NCI-H524 treated with DMSO at 0.1 percent for 48 hours (cell line): ENCODE data around the gene SUN2.
A peak's percentile ranks its signal among the peaks of the same experiment; 100 is the strongest.

Source experiments
- DNase-seq: peaks from one replicate; lab custom pipeline; 2025; lab: John Stamatoyannopoulos, UW

SUN2 gene

DNA sequence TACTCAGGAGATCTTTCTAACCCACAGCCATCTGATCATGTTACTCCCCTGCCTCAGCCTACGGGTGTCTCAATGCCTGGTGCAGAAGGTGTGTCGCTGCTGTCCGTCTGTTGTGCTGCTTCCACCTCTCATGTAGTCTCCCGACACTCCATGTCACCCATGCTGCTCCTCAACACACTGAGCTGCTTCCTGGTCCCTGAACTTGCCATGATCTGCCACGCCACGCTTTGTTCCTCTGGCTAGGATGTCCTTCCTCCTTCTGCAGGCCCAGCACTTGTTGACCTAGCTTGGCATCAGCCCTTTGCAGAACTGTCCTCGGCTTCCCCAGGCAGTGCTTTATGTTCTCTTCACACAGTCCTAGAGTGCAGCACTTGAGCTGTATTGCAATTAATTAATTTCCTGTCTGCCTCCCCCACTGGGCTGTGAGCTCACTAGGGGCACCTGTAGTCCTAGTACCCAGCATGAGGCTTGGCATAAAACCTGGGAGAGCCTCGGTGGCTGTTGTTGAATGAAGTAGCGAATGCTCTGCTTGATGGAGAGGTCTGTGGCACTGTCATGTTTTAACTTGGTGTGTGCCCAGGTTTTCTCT, 40.5 kb downstream of the SUN2 start:
- DNase-seq = no peak

DNA sequence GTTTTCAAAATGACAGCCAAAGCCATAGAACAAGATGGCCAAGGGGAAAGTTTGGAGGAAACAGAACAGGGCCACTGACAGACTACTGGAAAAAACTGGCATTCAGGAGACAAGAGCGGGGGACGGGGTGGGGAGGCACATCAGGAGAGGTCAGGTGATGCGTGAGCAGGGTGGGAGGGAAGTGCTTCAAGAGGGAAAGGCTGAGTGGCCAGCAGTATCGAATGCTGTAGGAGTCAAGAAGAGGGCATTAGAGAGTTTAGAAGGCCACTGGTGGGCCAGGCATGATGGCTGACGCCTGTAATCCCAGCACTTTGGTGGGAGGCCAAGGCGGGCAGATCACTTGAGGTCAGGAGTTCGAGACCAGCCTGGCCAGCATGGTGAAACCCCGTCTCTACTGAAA, 41.9 kb downstream of the SUN2 start:
- DNase-seq = no peak

DNA sequence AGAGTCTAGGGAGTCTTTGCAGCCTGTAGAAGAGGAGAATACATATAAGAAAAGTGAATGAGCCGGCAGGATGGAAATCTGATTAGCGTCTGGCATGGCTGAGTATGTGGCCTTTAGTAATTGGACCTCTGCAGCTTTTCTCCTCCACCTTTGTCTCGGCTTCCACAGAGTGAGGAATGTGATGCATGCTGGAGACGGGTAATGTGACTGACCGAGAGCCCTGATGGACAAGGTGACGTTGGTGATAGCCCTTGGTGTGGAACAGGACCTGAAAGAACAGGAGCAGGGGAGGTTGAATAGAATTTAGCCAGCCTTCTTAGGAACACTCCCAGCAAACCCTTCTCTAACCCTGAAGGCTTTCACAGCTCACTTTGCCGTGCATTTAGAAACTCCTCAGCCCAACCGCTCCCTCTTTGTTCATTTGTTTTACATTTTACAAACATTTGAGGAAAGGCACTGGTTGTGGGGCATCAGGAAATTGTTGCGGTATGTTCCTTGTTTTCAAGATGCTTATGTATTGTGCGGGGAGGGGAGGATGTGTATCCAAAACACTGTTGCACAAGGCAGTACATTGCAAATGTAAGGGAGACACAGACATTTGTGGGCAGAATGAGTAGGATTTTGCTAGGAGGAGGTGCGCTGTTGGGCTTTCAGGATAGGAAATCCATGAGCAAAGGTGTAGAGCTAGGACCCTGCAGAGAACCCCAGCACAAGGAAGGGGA, 43.2 kb downstream of the SUN2 start:
- no peak for DNase-seq

DNA sequence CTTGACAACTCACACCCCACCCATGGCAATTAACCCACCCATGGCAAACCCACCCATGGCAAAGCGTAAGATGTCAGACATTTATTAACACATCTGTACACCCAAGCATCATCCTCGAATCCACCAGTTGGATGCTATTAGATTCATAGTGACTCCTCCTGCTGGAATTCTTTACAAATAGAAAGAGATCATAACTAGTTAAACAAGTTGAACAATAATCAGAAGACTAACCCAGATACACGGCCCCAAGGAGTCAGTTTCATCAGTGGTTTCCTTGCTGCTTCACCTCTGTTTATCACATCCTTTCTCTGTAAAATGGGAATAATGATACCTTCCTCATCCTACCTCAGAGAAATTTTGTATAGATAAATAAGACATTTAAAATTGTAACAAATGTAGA, 44.9 kb downstream of the SUN2 start:
- DNase-seq = no peak

DNA sequence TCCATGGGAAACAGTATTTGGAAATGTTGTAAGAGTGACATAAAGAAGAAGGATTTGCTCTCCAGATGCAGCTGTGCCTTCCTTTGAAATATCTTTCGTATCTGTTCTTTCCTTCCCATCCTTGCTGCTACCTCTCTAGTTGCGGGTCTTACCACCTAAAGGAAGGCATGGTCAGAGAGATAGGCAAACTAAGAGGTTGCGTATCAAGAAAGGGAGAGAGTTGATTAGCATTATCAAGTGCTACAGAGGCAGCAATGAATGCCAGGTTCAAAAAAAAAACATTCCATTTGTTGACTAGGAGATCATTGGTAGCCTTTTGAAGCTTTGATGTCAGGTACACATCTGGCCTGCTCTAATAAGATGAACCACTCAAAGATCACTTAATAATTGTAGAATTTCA, 45.4 kb downstream of the SUN2 start:
- DNase-seq = no peak

DNA sequence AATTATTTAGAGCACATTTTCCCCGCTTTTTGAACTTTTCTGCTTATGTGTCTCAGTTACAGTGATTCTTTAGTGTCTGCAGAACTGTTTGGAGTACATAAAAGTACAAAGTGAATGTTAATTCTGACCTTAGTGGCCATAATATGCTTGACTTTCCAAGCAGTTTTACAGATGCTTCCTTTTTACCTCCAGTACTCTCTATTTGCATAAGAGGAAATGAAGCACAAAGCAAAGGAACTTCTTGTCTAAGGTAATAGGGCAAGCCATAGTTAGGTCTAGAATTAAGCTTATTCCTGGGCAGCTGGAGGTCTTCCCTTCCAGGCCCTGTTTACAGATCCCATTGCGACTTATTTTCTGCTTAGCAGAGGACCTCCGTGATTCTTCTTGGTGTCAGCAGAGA, 46.5 kb downstream of the SUN2 start:
- DNase-seq = no peak

DNA sequence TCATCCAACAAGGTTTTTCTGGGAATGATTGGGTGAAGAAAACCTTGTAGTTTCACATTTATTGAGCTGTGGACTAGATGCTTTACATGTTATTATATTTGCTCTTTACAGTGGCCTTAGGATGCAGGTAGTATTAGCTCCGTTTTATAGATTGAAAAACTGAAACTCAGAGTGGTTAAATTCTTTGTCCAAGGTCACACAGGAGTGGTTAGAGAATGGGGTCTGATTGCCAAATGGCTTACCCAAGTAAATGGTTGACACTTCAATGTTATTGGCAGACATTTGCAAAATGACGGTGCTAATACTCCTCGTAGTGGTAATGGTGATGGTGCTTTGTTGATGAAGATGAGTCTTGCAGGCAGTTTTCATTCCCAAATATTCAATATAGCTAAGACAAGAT, 47.8 kb downstream of the SUN2 start:
- DNase-seq = no peak

DNA sequence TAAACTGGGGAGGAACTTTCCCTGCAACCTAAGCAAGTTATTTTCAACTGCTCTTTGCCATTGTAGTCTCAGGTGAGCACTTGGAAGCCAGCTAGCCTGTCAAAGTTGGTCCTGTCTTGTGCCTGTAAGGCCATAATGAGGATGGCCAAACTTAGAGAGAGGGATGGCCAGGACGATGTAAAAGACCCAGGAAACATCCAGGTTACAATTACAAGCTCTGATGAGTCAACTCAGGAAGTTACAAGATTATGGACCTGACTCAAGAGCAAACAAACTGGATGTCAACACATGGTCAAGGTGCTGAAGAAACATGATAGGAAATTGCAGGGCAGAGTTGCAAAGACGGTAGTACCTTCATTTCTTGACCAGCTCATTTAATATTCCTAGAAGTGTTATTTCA, 48.5 kb downstream of the SUN2 start:
- no peak for DNase-seq

DNA sequence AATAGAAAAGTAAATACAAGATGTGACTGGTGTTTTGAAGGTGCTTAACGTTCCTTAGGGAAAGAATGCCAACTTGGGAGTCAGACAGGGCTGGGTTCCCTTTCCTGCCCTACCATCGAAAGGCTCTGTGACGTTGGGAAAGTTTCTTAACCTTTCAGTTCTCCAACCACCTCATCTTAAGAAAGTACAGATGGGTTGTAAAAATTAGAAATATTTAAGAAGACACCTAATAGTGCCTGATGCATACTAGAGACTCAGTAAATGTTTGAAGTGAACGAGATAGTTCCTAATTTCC, 49.0 kb downstream of the SUN2 start:
- no peak for DNase-seq

DNA sequence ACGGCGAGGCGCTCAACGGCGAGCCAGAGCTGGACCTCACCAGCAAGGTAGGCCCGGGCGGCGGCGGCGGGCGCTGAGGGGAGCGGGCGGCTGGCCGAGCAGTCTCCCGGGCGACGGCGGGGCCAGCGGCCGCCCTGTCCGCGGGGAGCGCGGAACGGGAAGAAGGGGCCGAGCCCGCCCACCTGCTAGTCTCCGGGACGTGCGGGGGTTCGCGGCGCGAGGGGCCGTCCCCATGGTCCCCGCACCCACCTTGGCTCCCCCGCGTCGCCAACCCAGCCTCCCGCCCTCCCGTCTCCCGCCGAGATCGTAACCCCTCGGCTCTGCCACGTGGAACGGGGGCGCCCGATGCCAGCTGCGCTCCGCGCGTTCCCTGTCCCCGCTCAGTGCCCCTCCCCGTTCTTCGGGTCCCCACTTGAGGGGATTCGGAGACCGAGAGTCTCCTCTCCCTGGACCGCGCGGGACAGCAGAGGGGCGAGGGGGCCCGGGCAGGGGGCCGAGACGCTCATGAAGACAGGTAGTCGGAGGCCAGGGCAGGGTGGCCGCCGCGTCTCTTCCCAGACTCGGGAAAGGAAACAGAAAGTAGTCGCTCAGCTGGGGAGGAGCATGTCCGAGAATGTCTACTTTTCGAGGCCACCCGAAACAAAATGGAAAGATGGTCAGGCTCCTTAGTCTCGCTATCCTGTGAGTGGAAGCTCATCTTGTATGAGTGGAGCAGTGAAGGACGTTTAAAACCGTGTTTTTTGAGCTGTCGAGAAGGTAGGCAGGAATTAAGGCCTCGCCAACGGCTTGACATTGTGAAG, 49.5 kb downstream of the SUN2 start:
- DNase-seq = no peak

DNA sequence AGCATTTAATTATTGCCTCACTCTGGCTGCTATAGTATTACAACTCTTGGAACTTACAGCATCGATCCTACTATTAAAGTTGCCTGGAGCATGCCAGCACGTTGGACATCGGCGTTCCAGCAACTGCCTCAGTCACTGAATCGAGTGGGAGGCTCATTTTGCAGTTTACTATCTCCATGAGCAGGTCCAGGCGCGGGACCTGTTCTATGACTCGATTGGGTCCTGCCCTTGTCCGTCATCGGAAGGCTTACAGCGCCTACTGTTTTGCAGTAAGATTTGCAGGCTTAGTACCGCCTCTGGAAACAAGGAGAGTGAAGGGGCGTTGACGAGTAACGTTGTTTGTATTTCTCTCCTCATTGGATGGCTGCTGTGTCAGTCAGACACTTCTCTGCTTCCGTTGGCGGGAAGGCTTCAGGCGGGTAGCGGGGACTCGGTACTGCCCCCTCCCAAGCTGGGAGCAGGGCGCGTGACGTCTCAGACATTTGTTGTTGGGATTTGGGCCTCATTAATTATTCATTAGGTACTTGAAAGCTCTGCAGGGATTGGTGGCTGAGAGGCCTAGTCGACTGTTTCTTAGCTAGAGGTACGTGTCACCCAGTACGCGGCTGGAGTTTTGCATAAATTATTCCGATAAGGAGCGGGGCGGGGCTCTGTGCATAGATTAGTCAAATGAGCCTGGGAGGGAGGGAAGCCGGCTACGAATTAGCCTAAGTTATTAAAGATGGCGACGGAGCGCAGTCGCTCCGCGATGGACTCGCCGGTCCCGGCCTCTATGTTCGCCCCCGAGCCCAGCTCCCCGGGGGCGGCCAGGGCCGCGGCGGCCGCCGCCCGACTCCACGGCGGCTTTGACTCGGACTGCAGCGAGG, 50.3 kb downstream of the SUN2 start, which contains the start of gene GTPBP1:
GTPBP1 (plus strand) TSS at position 710 of the 866 bp plus-strand sequence; CDS start at position 722, 12 bp downstream.
- DNase-seq = peak; percentile 100

DNA sequence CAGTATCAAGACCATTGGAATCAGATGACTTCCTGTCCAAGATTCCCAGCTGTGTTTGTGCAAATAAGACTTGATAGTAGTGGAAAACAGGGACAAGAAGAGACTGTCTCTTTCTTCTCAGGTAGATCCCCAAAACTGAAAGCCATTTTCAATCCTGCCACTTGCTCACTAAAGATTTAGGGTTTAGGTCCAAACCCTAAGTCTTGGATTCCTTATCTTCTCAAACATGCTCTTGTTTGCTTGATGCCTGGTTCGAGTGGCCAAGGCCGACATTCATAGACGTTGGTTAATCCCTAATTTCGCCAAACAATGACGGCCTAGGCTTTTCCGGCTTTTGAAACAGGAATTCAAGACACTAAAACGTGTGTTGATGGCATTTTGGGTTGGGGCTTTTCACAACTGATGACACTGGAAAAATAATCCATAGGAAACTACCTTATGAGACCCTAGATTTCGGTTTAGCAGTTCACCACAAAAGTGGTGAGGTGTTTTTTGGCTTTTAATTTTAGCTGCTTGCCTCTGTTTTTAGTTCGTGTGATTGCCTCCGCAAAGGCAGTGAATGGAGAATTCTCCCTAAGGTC, 51.1 kb downstream of the SUN2 start:
- DNase-seq = no peak

DNA sequence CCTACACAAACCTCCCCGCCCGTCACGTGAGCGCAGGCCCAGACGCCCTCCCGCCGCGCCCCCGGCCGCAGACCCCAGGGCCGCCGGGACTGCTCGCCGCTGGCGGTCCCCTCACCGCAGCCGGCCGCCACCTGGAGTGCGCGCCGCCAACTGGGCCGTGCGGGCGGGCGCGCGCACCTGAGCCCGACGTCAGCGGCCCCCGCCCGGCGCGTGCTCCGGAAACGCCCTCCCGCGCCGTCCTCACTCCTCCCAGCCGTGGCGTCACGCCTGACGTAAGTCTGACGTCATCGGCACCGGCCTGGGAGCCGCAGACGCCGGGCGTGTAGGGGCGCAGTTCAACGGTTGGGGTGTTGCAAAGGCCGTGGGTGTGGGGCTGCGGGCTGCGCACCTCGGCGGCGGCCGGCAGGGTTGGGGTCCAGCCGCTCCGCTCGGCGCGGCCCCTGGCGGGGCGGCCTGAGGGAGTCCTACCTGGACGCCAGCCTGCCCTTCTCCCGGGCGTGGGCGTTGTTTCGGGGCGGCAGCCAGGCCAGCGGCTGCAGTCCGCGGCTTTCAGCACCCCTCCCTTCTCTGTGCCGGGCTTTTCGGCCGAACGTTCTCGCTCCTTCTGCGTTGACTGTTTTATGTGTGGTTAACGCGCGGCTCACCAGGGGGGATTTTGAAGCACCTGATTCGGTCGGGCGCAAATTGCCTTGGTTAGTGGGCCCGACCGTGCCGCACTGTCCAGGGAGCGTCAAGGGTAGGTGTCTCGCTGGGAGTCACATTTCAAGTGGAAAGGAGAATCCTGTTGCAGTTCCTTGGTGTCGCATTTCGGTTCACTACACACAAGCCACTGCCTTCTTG, 54.8 kb downstream of the SUN2 start, which contains the start of gene JOSD1:
JOSD1 (minus strand) TSS at position 155 of the 840 bp plus-strand sequence. CDS start 956 bp downstream, outside the sequence.
- peak; percentile 53 for DNase-seq

DNA sequence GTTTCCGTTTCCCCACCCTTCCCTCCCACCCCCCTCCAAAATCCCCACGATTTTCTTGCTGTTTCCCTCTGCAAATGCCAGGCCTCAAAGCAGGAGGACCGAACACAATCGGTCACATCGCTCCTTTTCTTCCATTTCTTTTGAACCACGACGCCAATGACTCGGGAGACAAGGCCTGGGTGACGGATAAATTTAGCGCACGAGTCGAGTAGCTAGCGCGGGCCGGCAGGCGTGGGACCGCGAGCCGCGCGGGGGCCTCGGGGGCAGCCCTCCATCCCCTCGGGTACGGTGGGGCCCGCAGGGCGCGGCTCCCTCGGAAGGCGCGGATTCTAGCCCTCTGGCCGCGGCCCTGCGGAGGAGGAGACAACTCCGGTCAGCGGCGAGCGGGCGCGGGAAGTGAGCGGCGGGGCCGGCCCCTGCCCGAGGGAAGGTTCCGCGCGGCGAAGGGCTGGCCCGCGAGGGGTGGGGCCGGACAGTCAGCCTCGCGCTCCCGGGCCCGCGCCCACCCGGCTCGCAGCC, 55.5 kb downstream of the SUN2 start:
- no peak for DNase-seq

DNA sequence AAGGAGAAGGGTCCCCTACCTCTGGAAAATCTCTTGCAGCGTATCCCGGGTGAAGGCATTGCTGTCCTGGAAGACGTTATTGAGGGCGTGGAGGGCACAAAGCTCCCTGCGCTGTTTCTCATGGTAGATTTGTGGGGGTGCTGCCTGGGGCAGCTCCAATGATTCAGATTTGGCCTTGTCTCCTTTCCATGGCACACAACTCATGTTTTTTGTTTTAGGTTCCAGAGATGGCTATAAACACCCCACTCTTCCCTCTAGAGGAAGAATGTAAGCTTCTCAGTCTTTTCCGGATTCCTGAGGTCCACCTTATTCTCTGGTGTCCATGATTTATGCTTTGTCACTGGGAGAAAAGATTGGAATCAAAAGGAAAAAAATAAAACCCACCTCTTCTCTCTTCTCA, 56.0 kb downstream of the SUN2 start:
- DNase-seq = no peak

DNA sequence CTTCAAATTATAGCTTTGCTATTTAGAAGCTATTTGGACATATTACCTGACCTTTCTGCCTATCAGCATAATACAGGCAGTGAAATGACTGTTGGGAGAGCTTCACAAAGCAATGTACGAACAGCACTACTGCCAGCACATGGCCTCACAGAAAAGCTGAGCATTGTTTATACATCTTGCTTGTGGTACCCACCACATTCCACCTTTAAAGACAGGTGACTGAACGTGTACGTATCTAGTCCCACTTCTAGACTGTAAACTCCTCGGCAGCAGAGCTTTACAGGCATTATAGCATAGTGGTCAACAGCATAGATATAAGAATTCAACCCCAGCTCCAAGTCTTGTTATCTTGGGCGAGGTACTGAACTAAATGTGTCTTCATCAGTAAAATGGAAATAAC, 56.7 kb downstream of the SUN2 start:
- DNase-seq = no peak

DNA sequence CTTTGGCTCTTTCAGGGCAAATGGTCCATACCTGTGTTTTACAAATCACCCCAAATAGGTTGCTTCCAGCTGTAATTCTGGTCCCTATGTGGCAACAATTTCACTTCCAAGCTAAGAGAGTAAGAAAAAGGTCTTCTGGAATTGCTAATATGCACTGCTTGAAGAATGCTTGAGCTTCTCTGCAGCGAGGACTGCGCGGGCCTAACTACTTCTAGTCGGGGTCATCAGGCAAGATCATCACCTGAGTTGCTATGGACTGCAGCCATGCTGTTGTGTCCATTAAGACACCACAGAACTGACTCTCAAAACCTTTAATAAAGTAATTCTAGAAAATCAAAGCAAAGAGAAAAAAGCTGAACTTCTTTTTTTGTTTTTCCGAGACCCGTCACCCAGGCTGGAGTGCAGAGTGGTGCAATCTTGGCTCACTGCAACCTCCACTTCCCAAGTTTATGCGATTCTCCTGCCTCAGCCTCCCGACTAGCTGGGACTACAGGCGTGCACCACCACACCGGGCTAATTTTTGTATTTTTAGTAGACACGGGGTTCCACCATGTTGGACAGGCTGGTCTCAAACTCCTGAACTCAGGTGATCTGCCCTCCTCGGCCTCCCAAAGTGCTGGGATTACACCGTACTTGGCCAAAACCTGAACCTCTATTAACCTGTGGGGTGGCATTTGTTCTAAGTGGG, 57.2 kb downstream of the SUN2 start:
- no peak for DNase-seq

DNA sequence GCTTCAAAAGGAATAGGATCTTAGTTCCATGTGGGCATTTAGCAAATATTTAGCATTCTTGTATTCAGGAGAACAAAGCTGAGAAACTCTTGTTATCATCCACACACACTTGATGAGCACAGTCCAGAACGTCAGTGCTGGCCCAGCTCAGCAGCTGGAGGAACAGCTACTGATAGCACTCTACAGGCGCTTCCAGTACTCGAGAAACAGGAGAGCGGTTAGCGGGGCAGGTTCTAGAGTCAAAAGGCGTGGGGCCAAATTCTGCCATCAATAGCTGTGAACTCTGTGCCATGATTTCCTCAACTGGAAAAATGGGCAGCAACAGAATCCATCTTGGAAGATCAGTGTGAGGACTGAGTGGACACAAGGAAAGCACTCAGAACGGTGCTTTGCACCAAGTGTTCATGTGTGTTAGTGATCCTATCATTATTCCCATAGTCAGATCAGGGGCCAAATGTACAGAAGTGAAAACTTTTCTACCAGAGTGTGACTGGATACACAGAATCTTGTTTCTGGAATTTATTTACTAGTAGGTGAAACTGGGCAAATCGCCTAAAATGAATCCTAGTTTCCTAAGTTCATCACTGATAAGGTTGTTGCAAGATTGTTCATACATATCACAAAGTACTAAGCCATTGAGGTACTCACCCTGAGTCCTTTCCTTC, 58.2 kb downstream of the SUN2 start:
- DNase-seq = no peak

DNA sequence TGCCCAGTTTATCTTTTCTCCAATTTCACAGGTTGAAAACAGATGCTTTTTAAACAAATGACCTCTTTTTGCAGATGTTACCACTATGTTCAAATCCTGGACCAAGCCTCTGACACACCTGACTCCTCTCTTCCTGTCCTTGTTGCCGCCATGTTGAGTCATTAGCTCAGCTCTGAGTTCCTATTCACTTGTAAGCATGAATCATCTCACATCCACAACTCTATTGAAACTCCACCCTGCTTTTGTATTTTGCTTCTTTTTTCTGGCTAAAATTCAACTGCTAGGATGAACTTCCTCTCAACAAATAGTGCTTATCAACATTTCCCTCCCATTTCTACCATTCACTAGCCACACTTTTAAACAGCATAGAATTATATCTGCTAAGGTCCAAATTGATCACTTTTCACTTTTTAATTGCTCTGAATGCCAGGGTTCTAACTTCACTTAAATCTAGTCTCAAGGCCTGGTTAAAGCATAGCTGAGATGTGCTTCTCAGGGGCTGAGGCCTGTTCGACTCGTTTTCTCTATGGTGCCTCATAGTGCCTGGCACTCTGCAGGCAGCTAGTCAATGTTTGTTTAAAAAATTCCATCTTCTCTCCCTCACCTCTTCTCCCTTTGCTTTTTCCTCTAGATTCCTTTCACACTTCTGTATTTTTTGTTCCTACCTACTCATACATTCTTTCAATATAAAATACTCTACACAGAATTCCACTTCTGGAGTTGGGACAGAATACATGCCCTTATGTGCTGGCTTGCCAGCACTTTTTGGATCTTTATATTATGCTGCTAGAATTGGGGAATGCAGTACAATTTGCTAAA, 59.0 kb downstream of the SUN2 start:
- no peak for DNase-seq
